ENCODE data around the gene PGP.
"Not testable (repeated sequence)": the region's sequence is repeated elsewhere in the genome, so short reads cannot be mapped to it uniquely, and the experiment has no call there.

Gene PGP

DNA sequence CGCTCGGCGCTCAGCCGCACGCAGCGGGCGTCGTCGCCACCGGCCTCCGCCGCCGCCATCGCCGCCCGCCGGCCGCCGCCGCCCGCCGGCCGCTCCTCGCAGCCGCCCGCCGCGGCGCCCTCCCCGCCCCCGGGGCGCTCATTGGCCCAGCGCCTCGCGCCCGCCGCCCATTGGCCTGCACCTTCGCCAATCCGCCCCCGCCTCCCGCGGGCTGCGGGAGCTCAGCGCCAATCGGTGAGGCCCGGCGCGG is at the start of gene PGP:
PGP (minus strand) TSS at position 122 of the 250 bp plus-strand sequence; CDS start at position 59, 63 bp downstream.
- DNase-seq: no peak

DNA sequence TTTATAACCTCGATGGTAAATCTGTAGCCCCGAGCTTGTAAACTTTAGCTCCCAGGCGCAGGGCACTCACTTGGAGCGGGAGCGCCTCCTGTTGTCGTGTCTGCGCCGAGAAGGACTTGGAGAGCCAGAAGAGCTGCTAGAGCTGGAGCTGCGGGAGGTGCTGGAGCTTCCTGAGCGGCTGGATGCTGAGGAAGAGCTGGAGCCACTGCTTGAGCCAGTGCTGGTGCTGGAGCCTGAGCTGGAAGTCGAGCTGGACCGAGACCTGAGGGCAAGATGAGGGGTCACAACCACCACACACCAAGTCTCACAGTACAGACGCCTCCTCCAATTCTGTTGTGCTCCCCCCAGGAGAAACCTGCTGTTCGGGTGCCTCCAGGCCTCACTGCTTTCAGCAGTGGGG is 48.4 kb upstream of the PGP start:
- not testable (repeated sequence) for DNase-seq

DNA sequence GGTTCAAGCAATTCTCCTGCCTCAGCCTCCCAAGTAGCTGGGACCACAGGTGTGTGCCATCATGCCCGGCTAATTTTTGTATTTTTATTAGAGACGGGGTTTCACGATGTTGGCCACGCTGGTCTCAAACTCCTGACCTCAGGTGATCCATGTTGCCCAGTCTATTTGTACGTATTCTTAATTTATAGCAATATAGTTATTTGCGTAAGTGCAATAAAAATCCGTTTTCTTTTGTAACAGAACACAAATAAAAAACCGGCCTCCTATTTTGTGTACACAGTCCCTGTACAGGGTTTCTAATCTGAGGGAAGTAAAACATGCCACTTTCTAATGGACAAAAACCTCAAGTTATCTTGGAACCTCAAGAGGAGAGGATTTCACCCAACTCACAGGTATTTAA is 45.6 kb upstream of the PGP start:
- DNase-seq: no peak

GRCh38 chr16:2258530-2258929 is 43.9 kb upstream of the PGP start:
- DNase-seq: not testable (repeated sequence)

- DNase-seq: no peak
These were observed 43.1 kb upstream of the PGP start for GRCh38 chr16:2257726-2258125.

DNA sequence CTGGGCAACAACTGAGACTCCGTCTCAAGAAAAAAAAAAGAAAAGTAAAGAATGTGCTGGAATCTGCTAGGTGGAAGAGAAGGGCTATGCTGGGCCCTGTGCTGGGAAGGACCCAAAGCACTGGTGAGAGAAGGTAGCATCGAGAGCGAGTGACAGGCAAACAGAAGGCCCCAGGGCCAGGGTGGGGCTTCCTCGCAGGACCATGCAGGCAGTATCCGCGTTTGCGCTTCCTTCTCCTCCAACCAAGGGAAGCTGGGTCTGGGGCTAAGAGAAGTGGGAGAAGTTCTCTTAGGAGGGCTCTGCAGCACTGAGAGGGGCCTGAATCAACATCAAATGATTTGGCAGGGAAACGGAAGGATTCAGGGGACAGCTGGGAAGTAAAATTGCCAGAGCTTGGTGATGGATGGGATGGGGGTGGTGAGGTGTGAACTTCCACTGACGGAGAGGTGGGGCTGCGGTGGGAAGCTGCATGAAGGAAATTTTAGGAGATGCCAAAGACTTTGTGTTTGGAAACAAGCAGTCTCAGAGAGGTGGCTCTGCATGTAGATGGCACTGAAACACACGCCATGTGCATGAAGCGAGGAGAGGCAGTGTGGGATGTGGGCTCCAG is 42.0 kb upstream of the PGP start:
- no peak for DNase-seq

DNA sequence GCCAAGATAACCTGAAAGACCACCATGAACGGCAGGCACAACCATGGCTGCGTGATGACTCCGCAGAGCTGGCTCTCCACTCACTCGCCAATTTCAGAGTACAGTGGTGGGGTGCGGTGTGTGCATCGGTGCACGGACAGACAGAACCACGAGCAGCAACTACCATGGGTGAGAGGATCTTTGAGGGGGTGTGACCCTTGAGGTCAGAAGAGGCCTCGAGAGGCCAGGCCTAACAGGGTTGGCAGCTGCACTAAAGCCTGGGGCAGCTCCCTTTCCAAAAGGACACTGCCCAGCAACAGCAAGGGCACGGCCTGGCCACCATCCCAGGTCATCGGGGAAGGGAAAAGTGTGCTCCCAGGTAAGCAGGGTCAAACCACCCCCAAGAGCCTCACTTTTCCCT is 38.7 kb upstream of the PGP start:
- DNase-seq: no peak

DNA sequence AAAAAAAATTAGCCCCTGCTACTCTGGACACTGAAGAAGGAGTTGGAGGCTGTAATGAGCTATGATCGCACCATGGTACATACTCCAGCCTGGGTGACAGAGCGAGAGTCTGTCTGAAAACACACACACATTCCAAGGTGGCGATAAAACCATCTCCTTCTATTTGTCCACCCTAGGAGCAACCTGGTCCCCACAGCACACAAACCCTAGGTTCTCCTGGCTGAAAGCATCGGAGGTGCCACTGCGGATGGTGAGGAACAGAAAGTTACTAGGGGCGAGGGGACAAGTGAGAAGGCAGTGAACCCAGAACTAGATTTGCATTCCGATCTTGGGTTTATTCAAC is 38.1 kb upstream of the PGP start:
- no peak for DNase-seq

DNA sequence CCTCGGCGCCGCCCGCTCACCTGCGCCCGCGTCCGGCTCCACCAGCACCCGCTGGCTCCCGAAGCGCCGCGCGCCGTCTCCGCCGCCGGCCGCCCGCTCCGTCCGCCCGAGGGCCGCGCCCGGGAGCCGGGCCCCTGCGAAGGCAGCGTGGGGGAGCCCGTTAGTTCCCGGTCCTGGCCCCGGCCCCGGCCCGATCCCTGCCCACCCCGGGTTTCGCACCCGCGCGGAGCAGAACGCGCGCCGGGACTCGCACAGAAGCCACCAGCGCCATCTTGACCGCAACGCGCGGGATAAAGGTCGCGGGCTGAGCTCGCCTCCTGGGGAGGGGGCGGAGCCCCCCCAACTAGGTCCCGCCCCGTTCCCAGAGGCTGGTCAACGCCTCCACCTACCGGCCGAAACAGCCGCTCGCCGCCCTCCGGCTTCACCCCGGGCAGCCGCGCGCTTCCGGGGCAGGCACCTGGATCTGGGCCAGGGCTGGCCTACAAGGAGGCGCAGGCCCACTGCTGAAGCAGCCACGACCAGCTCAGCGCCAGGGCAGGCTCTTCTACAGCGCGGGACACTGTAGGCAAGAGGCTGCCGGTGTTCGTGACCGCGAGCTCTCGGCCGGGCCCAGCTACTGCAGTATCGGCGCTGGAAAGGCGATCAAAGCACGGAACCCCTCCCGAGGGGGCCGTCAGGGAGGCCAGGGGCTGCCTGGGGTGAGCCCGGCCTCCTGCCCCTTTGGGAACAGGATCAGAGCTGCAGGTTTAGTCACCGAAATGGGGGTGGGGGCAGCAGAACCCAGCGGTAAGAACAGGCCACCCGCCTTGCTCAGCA is 36.9 kb upstream of the PGP start, which contains the start of gene ECI1:
ECI1 (minus strand) TSS at position 292 of the 816 bp plus-strand sequence; CDS start at position 271, 21 bp downstream.
- DNase-seq: peak; percentile 79

- peak; percentile 25 for DNase-seq
These were observed 36.1 kb upstream of the PGP start for GRCh38 chr16:2250652-2251295.

DNA sequence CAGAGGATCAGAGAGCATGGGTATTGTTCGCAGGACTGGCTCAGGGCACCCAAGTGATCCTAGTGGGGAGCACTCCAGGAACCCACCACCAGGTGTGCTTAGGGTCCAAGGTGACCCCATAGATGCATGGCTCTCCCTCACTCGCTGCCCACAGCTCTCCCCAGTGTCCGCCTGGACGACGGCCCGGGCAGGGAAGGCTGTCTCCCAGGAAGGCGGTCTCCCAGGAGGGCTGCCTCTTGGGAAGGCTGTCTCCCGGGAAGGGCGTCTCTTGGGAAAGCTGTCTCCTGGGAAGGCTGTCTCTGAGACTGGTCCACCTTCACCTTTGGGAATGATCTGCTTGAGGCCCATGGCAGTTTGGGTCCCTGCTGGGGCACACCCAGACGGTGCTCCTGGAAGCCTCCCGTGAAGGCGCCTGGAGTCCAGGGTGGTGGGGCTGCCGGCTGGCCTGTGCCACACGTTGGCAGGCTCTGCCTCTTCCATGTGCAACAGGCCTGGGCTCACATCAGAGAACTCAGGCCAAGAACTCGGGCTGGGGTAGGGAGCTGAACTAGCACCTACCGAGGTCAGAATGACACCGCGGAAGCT is 31.8 kb upstream of the PGP start:
- no peak for DNase-seq

- no peak for DNase-seq
These were observed 30.5 kb upstream of the PGP start for GRCh38 chr16:2244926-2245795.

DNA sequence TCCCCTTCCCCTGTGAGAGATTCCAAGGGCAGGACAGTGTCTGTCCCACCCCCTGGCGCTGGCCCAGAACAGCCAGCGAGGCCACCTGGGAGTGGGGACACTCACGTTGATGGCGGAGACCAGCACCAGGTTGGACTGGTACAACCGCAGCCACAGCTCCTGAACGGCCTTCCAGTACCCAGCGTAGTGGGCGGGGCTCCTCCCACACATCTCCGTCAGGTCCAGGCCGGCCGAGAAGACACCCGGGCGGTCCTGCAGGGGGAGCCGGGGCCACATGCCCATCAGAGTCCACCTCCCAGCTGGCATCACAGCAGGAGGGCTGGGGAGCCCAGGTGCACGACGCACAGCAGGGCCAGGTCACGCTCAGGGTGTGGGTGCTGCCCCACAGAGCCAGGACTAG is 29.7 kb upstream of the PGP start:
- DNase-seq: no peak

- DNase-seq: no peak
These were observed 29.1 kb upstream of the PGP start for GRCh38 chr16:2243781-2244180.

- DNase-seq: no peak
These were observed 28.4 kb upstream of the PGP start for GRCh38 chr16:2243031-2243528.

GRCh38 chr16:2242598-2242997 is 28.0 kb upstream of the PGP start:
- DNase-seq: no peak

DNA sequence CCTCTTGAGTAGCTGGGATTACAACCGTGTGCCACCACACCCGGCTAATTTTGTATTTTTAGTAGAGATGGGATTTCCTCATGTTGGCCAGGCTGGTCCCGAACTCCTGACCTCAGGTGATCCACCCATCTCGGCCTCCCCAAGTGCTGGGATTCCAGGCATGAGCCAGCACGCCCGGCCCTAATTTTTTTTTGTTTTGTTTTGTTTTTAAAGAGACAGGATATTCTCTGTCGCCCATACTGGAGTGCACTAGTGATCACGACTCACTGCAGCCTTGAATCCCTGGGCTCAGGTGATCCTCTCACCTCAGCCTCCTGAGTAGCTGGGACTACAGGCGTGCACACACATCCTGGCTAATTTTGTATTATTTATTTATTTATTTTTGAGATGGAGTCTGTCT is 25.7 kb upstream of the PGP start:
- not testable (repeated sequence) for DNase-seq

- DNase-seq: no peak
These were observed 24.4 kb upstream of the PGP start for GRCh38 chr16:2238838-2239675.

- no peak for DNase-seq
These were observed 23.7 kb upstream of the PGP start for GRCh38 chr16:2238150-2238837.

- no peak for DNase-seq
These were observed 23.0 kb upstream of the PGP start for GRCh38 chr16:2237493-2238149.

DNA sequence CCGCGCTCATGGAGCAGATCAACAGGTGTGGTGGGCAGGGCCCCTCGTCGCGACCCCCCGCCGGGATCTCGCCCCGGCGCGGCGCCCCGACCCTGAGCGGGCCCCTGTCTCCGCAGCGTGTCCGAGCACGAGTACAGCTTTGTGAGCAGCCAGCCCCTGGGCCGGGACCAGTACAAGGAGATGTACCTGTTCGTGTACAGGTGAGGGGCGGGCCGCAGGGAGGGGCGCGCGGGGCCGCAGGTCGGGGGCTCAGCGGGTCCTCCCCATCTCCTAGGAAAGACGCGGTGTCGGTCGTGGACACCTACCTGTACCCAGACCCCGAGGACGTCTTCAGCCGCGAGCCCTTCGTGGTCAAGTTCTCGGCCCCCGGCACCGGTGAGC is 22.5 kb upstream of the PGP start:
- no peak for DNase-seq
